NCI-H146 (cell line): ENCODE measurements around the gene CNTD1.
"Not testable (repeated sequence)": the region's sequence is repeated elsewhere in the genome, so short reads cannot be mapped to it uniquely, and the experiment has no call there.

Experiments used
- DNase-seq: peaks from one replicate; lab custom pipeline; 2025; lab: John Stamatoyannopoulos, UW

CNTD1 gene

GRCh38 chr17:42798383-42799380, at the start of gene CNTD1, which contains the start of gene COA3:
Gene CNTD1, plus strand, starts transcription at chr17:42798861. Its CDS starts 207 bp downstream, at chr17:42799068.
Gene COA3, minus strand, starts transcription at chr17:42798704. Its CDS starts 23 bp downstream, at chr17:42798681.
- peak; percentile 78 for DNase-seq

- peak; percentile 29 for DNase-seq
Measured at GRCh38 chr17:42748908-42749798, 49.5 kb upstream of the CNTD1 start.

GRCh38 chr17:42750739-42751344, 47.8 kb upstream of the CNTD1 start:
- no peak for DNase-seq

- no peak for DNase-seq
Measured at GRCh38 chr17:42751628-42752027, 47.0 kb upstream of the CNTD1 start.

- DNase-seq: no peak
Measured at GRCh38 chr17:42754782-42755181, 43.9 kb upstream of the CNTD1 start.

GRCh38 chr17:42759982-42760651, 38.5 kb upstream of the CNTD1 start:
- no peak for DNase-seq

GRCh38 chr17:42760652-42761581, 37.7 kb upstream of the CNTD1 start, which contains the start of gene RAMP2:
Gene RAMP2, plus strand, starts transcription at chr17:42761227. Its CDS starts 35 bp downstream, at chr17:42761262.
- peak; percentile 45 for DNase-seq

GRCh38 chr17:42761638-42762037, 37.0 kb upstream of the CNTD1 start:
- no peak for DNase-seq

- no peak for DNase-seq
Measured at GRCh38 chr17:42766124-42766523, 32.5 kb upstream of the CNTD1 start.

- no peak for DNase-seq
Measured at GRCh38 chr17:42767512-42767911, 31.1 kb upstream of the CNTD1 start.

GRCh38 chr17:42768006-42768405, 30.7 kb upstream of the CNTD1 start:
- DNase-seq: not testable (repeated sequence)

GRCh38 chr17:42769964-42770363, 28.7 kb upstream of the CNTD1 start:
- DNase-seq: not testable (repeated sequence)

GRCh38 chr17:42772945-42773289, 25.7 kb upstream of the CNTD1 start:
- no peak for DNase-seq

- peak; percentile 84 for DNase-seq
Measured at GRCh38 chr17:42773290-42774035, 25.2 kb upstream of the CNTD1 start, which contains the start of gene VPS25. Gene VPS25, plus strand, starts transcription at chr17:42773449. Its CDS starts 27 bp downstream, at chr17:42773476.

- DNase-seq: no peak
Measured at GRCh38 chr17:42774066-42774745, 24.5 kb upstream of the CNTD1 start.

- no peak for DNase-seq
Measured at GRCh38 chr17:42775534-42776098, 23.0 kb upstream of the CNTD1 start.

- no peak for DNase-seq
Measured at GRCh38 chr17:42778570-42778969, 20.1 kb upstream of the CNTD1 start.

- no peak for DNase-seq
Measured at GRCh38 chr17:42779304-42779935, 19.2 kb upstream of the CNTD1 start.
